ENCODE data around the gene ANKRD66.

The ANKRD66 gene

DNA sequence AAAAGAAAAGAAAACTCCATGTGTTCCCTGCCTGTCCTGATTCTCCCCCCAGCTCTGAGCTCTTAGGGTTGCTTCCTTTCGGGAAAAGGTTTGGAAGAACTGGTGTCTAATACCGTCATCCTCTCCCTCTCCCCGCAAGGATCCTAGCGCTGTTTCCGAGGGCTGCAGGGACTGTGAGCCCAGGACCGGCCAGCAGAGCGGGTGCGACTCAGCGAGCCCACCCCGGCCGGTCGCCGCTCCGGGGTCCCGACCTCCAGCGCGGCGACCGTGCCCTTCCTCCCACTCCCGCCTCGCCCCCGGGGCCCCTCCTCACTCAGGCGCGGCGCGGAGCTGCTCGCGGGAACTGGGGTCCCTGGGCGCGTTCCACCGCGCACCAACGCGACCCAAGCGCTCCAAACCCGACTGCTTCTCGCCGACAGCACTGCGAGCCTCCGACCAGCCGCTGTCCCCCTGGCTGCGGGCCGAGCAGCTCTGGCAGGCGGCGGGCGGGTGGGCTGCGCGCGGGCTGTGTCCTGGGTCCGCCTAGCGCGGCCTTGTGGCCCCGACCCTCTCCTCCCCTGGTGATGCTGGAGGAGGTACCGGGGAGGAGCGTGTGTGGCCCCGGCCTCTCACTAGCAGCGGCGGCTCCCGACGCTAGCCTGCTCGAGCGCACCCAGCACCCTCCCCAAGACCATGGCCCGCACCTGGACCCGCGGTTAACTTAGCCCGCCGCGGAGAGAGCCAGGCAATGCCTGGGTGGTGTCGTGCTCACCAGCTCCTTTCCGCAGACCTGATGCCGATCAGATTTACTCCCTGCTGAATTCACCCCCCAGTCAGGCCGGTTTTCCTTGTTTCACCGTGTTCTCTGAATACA is 11.6 kb upstream of the ANKRD66 start, which contains the start of gene PLA2G7:
Gene PLA2G7 (minus strand): TSS at position 509 of the 853 bp plus-strand sequence. CDS start 12,484 bp downstream, outside the sequence.
- TF ChIP-seq, protein P1, sequence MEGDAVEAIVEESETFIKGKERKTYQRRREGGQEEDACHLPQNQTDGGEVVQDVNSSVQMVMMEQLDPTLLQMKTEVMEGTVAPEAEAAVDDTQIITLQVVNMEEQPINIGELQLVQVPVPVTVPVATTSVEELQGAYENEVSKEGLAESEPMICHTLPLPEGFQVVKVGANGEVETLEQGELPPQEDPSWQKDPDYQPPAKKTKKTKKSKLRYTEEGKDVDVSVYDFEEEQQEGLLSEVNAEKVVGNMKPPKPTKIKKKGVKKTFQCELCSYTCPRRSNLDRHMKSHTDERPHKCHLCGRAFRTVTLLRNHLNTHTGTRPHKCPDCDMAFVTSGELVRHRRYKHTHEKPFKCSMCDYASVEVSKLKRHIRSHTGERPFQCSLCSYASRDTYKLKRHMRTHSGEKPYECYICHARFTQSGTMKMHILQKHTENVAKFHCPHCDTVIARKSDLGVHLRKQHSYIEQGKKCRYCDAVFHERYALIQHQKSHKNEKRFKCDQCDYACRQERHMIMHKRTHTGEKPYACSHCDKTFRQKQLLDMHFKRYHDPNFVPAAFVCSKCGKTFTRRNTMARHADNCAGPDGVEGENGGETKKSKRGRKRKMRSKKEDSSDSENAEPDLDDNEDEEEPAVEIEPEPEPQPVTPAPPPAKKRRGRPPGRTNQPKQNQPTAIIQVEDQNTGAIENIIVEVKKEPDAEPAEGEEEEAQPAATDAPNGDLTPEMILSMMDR (IDR thresholded peaks at IDR 0.05; ENCODE audit: insufficient read depth, low read length): no peak
- TF ChIP-seq GABPA (IDR thresholded peaks at IDR 0.05; ENCODE audit: low read depth): no peak
- TF ChIP-seq POLR2AphosphoS5 (IDR thresholded peaks at IDR 0.05; ENCODE audit: low read depth): no peak
- no peak for DNase-seq (ENCODE audit: low read depth in 1 of 2, low spot score in 1 of 2)
- Histone ChIP-seq H3K27ac (replicated peaks) (no peak within 1 kb of the TSS), H3K27me3 (ENCODE audit: insufficient read depth, poor library complexity, severe bottlenecking) (peaks cover 21% of the 10 kb centered on the region), H3K4me3 (replicated peaks; ENCODE audit: insufficient read depth, low read length) (peak within 1 kb of the TSS; percentile 61)

GRCh38 chr6:46735720-46736031 is 11.1 kb upstream of the ANKRD66 start:
- Histone ChIP-seq H3K27ac (replicated peaks) (no peak overlapping the region), H3K27me3 (ENCODE audit: insufficient read depth, poor library complexity, severe bottlenecking) (peaks cover 21% of the 10 kb centered on the region), H3K4me3 (replicated peaks; ENCODE audit: insufficient read depth, low read length) (peak overlapping the region; percentile 61)
- TF ChIP-seq GABPA (IDR thresholded peaks at IDR 0.05; ENCODE audit: low read depth): no peak
- TF ChIP-seq, protein P1 (IDR thresholded peaks at IDR 0.05; ENCODE audit: insufficient read depth, low read length): no peak
- no peak for TF ChIP-seq POLR2AphosphoS5 (IDR thresholded peaks at IDR 0.05; ENCODE audit: low read depth)
- no peak for TF ChIP-seq REST (IDR thresholded peaks at IDR 0.05; ENCODE audit: insufficient replicate concordance, low read depth)
- no peak for TF ChIP-seq SPI1 (IDR thresholded peaks at IDR 0.05; ENCODE audit: borderline replicate concordance, low read depth)
- no peak for DNase-seq (ENCODE audit: low read depth in 1 of 2, low spot score in 1 of 2)

DNA sequence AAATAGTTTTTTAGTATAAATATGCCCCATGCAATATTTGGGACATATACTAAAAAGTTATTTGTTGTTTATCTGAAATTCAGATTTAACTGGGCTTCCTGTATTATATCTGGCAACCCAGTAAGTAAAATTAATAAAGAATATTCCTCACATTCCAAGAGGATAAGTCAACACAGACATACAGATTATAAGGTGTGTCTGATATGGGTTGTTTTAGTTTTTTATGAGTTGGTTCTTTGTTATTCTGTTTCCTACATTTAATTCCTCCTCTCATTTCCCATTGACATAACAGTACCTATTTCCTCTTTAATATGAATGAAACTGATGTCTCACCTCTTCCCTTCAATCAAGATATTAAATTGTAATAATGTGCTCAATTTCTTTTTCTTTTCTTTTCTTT is 9.8 kb upstream of the ANKRD66 start:
- TF ChIP-seq GABPA (IDR thresholded peaks at IDR 0.05; ENCODE audit: low read depth) (no peak), SPI1 (IDR thresholded peaks at IDR 0.05; ENCODE audit: borderline replicate concordance, low read depth) (no peak), POLR2AphosphoS5 (IDR thresholded peaks at IDR 0.05; ENCODE audit: low read depth) (no peak), REST (IDR thresholded peaks at IDR 0.05; ENCODE audit: insufficient replicate concordance, low read depth) (no peak)
- TF ChIP-seq, protein P1 (IDR thresholded peaks at IDR 0.05; ENCODE audit: insufficient read depth, low read length): no peak
- no peak for DNase-seq (ENCODE audit: low read depth in 1 of 2, low spot score in 1 of 2)
- H3K27me3 ChIP-seq (ENCODE audit: insufficient read depth, poor library complexity, severe bottlenecking): peaks cover 21% of the 10 kb centered on the region
- no peak overlapping the region for H3K27ac ChIP-seq (replicated peaks)
- H3K4me3 ChIP-seq (replicated peaks; ENCODE audit: insufficient read depth, low read length): no peak overlapping the region
